Measurements from ENCODE around the gene KRTAP10-1. TPM values are rescaled to one million over a fixed set of nuclear protein-coding genes. Genes with fewer than 3 reads are reported as not detected.

The KRTAP10-1 gene
- total RNA-seq, 2 donors from 2014 or later: not detected

- DNase-seq: no peak
- 91 to 92% methylated on average over 6 of the region's 6 CpGs for WGBS, 2 experiments (ENCODE audit: insufficient coverage in 1 of 2, insufficient read length in 1 of 2)
- Mint-ChIP-seq H3K4me1 (peaks cover 5% of the 10 kb centered on the region), H3K27ac (no peak overlapping the region), H3K36me3 (ENCODE audit: low read depth) (no peaks in the 10 kb centered on the region), H3K27me3 (ENCODE audit: insufficient read depth) (peaks cover 7% of the 10 kb centered on the region), H3K4me3 (no peak overlapping the region), H3K9me3 (peaks cover 17% of the 10 kb centered on the region)
- Histone ChIP-seq H3K27me3 (ENCODE audit: control insufficient read depth, insufficient read depth, low read length, poor library complexity, severe bottlenecking) (no peaks in the 10 kb centered on the region), H3K27ac (ENCODE audit: low read depth, low read length) (no peak overlapping the region), H3K36me3 (ENCODE audit: control insufficient read depth, insufficient read depth, low read length) (no peaks in the 10 kb centered on the region), H3K4me3 (ENCODE audit: low read length) (no peak overlapping the region), H3K9me3 (ENCODE audit: control insufficient read depth, low read length) (peaks cover 9% of the 10 kb centered on the region), H3K4me1 (ENCODE audit: control insufficient read depth, insufficient read depth, low read length) (no peaks in the 10 kb centered on the region), H3K9ac (ENCODE audit: extremely low read depth, low read length, poor library complexity, severe bottlenecking) (no peak overlapping the region)
- TF ChIP-seq CTCF (conservative IDR thresholded peaks at IDR 0.05): no peak
Measured at GRCh38 chr21:44583800-44584147, 43.8 kb upstream of the KRTAP10-1 start.

- Histone ChIP-seq H3K36me3 (ENCODE audit: control insufficient read depth, insufficient read depth, low read length) (no peaks in the 10 kb centered on the region), H3K4me1 (ENCODE audit: control insufficient read depth, insufficient read depth, low read length) (no peaks in the 10 kb centered on the region), H3K27me3 (ENCODE audit: control insufficient read depth, insufficient read depth, low read length, poor library complexity, severe bottlenecking) (no peaks in the 10 kb centered on the region), H3K9ac (ENCODE audit: extremely low read depth, low read length, poor library complexity, severe bottlenecking) (no peak overlapping the region), H3K9me3 (ENCODE audit: control insufficient read depth, low read length) (peaks cover 9% of the 10 kb centered on the region), H3K27ac (ENCODE audit: low read depth, low read length) (no peak overlapping the region), H3K4me3 (ENCODE audit: low read length) (no peak overlapping the region)
- no peaks in the 10 kb centered on the region for H3K36me3 Mint-ChIP-seq (ENCODE audit: low read depth)
- H3K9me3 Mint-ChIP-seq: peaks cover 18% of the 10 kb centered on the region
- H3K27me3 Mint-ChIP-seq (ENCODE audit: insufficient read depth): peaks cover 7% of the 10 kb centered on the region
- no peak overlapping the region for H3K27ac Mint-ChIP-seq
- peaks cover 5% of the 10 kb centered on the region for H3K4me1 Mint-ChIP-seq
- H3K4me3 Mint-ChIP-seq: no peak overlapping the region
- WGBS, 2 experiments (ENCODE audit: insufficient coverage in 1 of 2, insufficient read length in 1 of 2): 50 to 65% methylated on average over 10 to 11 of the region's 11 CpGs
- DNase-seq: no peak
- TF ChIP-seq CTCF (conservative IDR thresholded peaks at IDR 0.05): no peak
Measured at GRCh38 chr21:44583089-44583799, 43.2 kb upstream of the KRTAP10-1 start.

- DNase-seq: no peak
- H3K27ac ChIP-seq (ENCODE audit: low read depth, low read length): no peak overlapping the region
- H3K4me1 ChIP-seq (ENCODE audit: control insufficient read depth, insufficient read depth, low read length): no peaks in the 10 kb centered on the region
- H3K9me3 Mint-ChIP-seq: peaks cover 23% of the 10 kb centered on the region
- no peaks in the 10 kb centered on the region for H3K27me3 ChIP-seq (ENCODE audit: control insufficient read depth, insufficient read depth, low read length, poor library complexity, severe bottlenecking)
- H3K9ac ChIP-seq (ENCODE audit: extremely low read depth, low read length, poor library complexity, severe bottlenecking): no peak overlapping the region
- no peak overlapping the region for H3K27ac Mint-ChIP-seq
- peaks cover 5% of the 10 kb centered on the region for H3K4me1 Mint-ChIP-seq
- WGBS, 2 experiments (ENCODE audit: insufficient coverage in 1 of 2, insufficient read length in 1 of 2): 86 to 94% methylated on average over 8 to 15 of the region's 15 CpGs
- H3K36me3 Mint-ChIP-seq (ENCODE audit: low read depth): peaks cover 3% of the 10 kb centered on the region
- no peak overlapping the region for H3K4me3 ChIP-seq (ENCODE audit: low read length)
- H3K36me3 ChIP-seq (ENCODE audit: control insufficient read depth, insufficient read depth, low read length): no peaks in the 10 kb centered on the region
- H3K9me3 ChIP-seq (ENCODE audit: control insufficient read depth, low read length): peaks cover 15% of the 10 kb centered on the region
- no peak overlapping the region for H3K4me3 Mint-ChIP-seq
- peaks cover 10% of the 10 kb centered on the region for H3K27me3 Mint-ChIP-seq (ENCODE audit: insufficient read depth)
- TF ChIP-seq CTCF (conservative IDR thresholded peaks at IDR 0.05): no peak
Measured at GRCh38 chr21:44582055-44582454, 42.1 kb upstream of the KRTAP10-1 start.

All from endodermal cell (in vitro differentiated cells).